GM19467 (cell line): ENCODE data around the gene AKAP6.
A peak's percentile ranks its signal among the peaks of the same experiment; 100 is the strongest.

Experiments used
- ATAC-seq: cut with Tn5 transposase; IDR thresholded peaks from one replicate; pipeline ENCODE4 v1.9.1; 2021; ENCODE audit warnings: mild to moderate bottlenecking, moderate library complexity; ENCODE audit not compliant: unreplicated experiment

Gene AKAP6

DNA sequence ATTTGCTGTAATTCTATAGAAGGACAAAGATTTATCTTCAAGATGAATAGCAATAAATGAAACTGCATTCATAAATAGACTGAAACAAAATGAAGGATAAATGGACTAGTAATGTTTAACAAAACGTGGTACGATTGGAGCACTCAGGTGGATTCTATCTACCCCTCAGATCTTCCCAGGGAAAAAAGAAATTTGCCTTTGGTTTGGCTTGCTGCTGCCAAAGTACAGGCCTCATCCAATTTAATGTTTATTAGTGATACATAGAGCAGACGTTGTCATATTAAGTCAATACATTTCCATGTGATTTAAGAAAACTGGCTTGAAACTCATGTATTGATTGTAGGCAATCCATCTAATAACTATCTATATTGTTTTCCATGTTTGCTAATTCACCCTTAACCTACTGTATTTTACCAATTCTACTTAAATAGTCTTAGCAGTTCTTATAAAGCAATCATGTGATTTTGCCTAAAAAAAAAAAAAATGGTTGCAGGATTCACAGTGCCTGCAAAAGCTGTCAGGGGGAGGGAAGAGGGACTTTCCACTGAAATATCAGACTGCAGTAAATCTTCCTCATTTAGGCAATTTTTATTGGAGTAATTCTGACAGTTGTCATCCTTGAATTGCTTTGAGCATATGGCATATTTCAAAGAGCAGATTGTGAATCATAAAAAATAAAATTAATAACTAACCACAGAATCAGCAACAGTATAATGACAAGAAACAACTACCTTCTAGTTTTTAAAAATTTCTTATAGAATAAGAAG lies 367.4 kb downstream of the AKAP6 start:
- ATAC-seq = no peak

DNA sequence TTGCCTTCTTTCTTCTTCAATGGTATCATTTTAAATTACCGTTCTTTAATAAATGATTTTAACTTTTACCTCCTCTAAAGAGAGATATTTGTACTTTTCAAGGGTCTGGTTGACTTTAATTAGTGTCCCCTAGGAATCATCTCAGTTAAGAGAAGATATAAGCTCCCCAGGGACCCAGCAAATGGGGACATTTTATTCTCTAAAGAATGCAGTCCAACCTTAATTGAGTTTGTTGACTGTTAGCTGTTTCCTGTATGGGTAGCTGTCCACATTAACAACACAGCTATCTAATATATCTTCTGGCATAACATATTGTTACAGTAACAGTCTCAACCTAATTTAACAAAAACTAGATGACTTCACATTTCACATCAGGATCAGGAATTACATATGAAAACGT lies 368.0 kb downstream of the AKAP6 start:
- no peak for ATAC-seq

DNA sequence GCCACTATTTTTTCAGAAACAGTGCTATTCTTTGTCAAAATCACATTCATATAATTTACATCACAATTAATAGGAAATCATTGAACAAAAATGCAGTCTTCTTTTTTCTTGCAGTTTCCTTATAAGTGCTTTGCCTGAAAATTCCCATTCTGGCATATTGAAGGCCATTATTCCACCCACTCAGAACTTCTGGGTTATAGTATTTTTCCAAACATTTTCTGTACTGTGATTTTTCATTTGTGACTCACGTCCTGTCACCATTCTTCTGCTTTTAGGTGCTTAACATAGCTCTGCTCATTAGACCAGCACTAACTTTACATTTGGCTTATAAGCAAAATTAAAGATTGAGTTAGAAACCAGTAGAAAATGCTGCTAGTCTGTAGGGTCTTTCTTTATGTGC lies 368.6 kb downstream of the AKAP6 start:
- ATAC-seq = no peak

DNA sequence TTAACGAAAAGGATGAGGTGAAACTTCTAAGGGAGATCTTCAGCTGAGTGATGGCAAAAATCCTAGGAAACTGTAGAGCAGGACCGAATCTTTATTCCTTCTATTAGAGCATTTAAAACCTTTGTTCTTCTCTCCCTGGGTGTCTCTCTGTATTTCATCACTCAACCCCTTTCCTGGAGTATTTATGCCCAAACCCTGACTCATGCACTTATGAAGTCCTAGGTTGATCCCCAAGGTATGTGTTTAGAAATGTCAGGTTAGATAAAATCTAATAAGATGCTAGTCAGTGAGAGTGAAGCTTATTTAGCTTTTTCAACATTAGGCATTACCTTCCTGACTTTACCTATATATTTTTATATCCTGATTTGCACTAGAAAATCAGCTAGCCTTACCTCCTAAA lies 369.7 kb downstream of the AKAP6 start:
- ATAC-seq = no peak

DNA sequence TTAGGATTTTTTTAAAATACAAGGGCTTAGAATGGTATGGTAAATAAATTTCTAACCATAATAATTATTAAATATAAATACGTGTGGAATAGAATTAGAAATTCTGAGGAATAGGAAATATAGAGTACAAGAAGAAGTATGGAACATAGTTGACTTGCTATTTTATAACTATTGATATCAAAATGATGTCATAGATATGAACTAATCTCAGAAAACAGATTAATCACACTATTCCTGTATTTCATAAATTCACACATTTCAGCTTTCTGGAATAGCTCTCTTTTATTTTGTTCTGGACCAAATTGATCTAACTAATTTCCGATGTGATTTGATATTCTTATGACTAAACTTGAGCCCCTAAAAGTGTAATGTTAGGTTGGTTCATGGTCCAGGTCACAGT lies 372.4 kb downstream of the AKAP6 start:
- ATAC-seq = no peak

DNA sequence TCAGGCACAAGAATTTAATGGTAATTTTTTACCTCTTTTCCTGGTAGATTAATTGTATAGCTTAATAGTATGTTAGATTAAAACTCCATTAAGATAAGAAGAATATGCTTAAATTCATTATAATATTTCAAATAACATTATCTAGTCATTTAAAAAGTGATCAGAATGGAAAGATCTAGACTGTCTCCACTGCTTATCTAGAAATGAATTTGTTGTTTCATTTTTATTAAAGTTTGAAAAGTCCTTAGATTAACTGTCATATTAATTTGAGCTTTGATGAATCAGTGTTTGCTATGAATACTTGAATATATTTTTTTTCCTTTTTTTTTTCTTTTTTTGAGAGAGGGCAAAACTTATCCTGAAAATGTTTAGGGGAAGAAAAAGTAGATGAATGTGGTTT lies 373.0 kb downstream of the AKAP6 start:
- no peak for ATAC-seq

DNA sequence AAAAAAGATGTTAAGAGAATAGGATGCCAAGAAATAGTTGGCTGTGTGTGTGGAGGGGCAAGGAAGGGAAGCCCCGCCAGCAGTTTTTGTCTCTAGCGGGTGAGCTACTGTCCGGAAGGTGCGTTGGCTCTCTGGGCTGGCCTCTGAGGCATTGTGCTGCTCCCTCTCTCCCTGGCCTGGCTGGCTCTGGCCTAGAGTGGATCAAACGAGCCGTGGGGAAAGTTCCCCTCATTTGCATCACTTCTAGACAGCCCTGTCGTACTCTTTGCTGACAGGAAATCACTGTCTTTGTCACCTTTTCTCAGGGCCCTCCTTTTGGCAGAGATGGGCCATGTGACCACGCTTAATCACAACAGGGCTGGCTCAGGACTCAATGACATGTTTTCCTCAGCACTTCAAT lies 373.5 kb downstream of the AKAP6 start:
- ATAC-seq = peak; percentile 84

DNA sequence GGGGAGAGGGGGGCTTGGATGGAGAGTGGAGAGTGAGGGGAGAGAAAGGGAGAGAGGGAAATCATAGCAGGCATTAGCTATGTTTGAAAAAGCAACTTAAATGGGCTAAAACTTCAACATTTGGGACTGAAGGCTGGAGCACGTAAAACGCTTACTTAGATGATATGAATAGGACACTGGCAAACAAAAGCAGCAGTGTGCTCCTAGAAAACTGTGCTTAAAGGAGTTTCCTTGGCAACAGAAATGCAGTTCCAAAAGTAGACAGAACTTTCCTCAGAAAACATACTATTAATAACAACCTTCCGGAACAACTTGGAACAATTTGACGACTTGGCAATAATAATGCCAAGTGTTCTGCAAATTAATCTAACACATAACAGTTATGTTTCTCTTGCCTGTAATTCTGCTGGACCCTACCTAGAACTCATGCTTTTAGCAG lies 374.1 kb downstream of the AKAP6 start:
- no peak for ATAC-seq

DNA sequence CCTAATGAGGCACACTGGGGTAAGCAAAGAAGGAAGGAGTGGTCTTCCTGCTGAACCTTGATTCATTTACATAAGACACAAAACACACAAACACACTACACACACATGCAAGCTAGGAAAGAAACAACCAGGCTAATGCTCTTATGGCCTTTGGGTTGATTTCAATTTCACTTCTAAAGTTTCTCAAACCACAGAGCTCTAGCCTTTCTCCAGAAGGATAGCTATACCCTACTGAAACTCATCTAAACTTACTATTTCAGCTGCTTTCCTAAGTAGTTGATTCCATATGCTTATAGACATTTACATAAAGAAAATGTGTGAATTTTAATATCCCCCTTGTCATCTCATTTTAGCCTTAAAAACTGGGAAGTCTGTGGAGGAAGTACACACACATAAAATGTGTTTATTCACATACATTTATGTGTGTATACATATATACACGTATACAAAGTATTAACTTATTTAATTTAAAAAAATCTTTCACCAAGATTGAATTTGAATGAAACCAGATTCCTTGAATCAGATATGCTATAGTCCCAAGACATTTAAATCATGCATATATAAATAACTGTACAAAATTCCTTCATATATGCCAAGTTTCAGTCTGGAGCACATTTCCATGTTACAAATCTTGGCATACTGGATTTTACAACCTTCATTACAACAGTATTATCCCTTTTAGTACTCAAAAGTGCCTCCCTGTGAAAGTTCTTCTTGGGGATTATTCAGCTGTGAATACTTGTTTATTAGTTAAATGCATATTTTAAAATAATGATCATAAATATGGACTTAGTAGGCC lies 377.8 kb downstream of the AKAP6 start:
- ATAC-seq = no peak

DNA sequence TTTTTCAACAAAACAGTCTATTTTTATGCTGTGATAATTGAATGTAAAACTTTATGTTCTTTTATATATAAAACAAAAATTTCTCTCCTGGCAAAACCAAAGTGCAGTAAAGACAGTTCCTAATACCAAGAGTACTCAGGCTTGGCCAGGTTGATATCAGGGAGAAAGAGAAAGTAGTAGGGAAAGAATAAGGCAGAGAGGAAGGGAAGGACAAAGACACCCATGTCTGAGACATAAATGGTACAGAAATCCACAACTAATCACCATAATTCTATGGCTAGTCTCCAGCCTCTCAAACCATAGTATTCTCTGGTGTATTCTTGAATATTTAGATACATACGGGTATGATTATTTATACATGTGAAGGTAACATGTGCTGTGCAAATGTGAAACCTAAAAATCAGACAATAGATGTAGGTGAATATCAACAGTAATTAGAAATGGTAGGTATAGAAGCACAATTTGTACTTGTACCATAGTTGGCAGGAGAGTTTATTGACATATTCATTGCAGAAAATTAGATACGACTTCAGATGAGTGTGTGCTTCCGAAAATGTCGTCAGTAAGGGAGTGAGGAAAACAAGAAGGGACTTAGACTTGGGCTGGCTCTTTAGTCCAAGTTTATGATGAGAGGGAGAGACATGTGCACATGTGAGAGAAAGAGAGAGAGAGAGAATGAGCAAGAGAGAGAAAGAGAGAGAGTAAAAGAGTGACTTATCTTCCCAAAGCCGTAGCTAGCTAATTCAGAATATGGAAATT lies 378.8 kb downstream of the AKAP6 start:
- no peak for ATAC-seq

DNA sequence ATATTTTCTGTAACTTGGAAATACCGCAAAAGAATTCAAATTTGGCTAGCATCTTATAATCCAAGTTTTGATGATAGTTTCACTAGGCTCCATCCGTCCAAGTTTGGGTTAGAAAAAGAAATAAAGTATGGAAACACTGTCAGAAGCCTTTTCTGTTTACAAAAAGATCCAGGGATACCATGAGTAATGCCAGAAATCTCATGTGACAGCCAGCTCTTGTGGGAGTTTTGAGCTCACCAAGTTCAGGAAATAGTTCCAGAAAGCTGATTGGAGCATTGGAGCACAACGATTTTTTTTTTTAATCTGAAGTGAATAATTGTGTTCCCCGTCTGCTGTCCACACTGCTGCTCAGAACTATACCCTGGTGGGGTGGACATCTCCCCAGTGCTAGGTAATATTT lies 379.9 kb downstream of the AKAP6 start:
- no peak for ATAC-seq

DNA sequence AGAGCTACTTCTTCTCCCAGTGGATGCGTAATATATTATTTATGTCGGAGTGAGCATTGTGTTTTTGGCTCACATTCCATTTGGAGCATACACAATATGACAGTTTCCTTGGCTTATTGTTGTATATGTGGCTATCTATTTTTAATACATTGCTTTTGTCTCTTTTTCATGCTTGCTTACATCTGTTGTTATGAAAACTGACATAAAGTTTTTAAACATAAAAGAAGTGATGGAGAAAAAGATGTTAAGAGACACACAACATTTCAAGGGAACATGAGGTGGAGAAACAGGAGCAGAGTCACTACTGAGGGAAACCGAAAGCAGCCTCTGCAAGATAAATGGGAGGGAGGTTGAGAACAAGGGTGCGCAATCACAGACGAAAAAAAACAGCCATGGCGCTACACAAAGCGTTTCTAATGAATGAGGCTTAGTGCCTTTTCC lies 381.2 kb downstream of the AKAP6 start:
- no peak for ATAC-seq

DNA sequence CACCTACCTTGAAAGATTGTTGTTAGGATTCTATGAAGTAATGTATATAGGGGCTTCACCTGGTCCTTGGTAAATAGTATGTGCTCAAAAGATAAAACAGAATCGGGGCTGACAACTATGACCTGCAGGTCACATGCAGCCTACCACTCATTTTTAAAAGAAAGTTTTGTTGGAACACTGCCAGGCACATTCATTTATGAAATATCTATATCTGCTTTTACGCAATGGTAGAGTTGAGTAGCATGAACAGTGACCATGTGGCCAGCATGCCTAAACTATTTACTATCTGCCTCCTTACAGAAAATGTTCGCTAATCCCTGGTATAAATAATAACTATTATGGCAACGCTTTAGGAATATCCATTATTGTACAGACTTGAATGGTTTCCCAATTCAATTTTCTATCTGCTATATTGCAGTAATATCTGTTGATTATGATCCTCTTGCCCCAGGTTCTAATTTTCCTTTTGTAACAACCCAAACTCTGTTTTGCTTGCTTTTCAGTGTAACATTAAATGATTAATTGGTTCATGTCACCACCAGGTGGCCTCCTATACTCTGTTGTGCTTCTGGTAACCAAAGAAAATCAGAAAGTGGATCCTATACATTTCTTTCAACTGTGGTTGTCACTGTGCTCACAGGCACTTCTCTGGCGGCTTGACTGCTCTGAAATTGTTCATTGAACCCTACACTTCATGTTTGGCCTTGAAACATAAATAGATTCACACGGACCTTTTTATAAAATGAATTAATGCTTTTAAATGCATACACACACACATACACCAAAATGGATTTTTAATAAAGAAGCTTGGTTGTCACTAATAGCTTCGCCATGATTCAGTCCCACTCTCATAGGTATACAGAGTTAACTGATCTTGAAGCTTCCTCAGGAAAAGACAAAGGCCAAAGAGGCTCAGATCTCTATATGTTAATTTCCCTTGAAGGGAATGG lies 381.9 kb downstream of the AKAP6 start:
- ATAC-seq = no peak

DNA sequence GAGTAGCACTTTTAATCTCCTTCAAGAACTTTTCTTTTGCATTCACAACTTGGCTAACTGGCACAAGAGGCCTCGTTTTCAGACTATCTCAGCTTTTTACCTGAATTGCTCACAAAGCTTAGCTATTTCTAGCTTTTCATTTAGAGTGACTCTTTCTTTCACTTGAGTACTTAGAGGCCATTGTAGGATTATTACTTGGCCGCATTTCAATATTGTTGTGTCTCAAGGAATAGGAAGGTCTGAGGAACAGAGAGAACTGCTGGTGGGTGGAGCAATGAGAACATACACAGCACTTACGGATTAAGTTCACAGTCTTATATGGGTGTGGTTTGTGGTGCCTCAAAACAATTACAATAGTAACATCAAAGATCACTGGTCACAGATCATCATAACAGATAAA lies 384.8 kb downstream of the AKAP6 start:
- no peak for ATAC-seq

DNA sequence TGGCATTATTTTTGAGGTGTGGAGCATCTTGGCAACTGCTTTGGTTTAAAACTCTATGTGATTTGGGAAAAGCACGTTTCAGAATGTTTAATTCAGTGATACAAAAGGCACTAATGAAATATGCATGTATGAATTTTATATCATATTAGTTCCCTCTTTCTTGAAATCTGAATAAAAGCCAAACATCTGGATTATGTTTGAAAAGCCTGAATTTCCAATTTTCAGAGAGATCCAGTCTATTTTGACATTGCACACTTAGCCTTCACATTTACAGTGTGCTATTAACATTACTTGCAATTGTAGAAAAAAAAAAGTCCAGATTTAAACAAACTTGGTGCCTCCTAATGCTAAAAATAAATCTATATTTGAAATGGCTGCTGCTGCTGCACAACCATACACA lies 390.5 kb downstream of the AKAP6 start:
- ATAC-seq = no peak

DNA sequence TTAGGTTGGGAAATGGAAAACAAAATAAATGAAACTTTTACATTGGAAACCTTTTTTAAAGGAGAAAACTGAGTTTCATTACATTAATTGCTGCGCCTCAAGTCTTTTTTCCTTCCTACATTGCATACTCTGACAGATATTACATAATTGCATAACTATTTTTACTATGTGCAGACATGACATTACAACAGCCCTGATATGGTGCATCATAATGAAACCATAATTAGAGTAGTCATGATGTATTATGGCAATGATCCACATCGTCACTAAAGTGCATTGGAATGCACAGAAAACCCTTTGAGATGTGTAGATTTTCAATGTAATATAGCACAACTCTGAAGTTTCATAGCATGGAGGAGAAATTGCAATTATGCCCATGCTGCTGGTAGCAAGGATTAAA lies 391.8 kb downstream of the AKAP6 start:
- no peak for ATAC-seq

DNA sequence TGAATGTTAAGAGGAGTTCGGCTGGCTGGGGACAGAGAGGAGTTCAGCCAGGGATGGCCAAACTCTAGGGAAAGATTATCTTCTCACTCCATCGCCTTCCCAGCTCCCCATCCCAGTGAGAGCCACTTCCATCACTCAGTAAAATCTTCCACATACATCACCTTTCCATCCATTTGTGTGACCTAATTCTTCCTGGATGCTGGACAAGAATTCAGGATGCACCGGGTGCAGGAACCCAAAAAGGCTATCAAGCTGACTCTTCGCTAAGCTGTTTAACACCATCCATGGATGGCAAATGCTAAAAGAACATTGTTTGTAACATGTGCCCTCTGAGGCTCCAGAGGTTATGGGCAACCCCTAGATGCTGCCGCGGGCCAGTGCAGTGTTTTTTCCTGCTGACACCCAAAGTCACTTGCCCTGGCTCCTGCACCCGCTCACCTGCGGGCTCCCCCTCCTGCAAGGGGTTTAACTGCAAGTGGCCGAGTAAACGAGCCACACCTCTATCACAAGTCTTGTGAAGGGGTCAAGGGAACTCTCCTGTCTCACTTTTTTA lies 393.6 kb downstream of the AKAP6 start:
- ATAC-seq = no peak

DNA sequence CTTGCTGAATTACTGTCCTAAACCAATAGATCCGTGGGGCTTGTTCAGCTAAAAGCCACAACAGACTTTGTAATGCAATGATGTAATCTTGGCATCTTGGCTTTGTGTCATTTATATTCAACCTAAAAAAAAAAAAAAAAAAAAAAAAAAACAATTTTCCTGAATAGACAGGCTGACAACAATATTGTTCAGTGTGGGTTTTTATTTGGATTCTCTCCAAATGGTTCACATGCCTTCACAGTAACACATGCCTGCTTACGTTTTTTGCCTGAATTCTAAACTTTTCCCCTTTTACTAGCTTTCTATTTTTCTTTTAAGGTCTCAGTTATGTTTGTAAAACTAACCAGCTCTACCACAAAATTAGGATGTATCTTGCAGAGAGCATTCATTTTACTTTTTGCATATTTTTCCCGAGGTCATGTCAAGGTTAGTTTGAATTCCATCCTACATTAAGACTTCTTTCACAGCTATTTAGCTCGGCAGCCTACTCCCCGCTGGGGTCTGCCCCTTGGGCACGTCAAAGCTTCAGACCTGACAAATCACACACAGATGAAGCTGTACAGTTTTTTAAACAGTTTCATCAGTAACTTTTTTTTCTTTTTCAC lies 395.9 kb downstream of the AKAP6 start:
- ATAC-seq = no peak

DNA sequence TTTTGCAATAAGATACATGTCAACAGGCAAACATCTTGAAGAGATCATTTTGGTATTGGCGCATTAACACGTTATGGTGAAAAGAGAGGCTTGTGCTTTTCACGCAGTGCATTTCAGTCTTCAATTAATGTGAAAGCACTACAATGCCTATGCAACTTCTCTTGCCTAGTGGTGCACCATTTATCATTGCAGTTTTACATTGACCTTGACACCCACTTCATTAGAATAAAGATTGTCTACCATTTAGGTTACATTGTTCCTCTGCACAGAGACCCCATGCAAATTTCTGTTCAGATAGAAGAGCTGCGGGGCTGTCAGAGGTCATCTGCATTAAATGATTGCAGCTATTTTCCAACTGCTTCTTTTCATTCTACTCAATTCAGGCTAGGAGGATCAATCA lies 397.4 kb downstream of the AKAP6 start:
- ATAC-seq = no peak

DNA sequence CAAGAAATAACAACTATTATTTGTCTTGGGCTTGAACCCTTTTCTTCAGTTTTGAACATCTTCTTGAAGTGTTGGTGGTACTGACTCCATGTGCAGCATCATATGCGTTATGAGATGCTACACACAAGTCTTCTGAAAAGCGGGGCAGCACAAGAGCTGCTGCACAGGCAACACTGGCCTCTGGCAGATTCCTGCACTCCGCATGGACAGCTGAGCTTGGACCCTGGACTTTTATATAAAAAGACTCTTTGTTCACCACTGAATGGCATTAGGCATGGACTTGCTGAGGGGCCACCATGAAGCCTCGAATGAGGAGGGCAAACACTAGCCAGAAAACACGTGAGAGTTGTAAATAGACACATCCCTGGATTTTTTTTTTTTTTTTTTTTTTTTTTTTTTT lies 398.7 kb downstream of the AKAP6 start:
- ATAC-seq = no peak
